ENCODE data around the gene PIK3C2B.
"Not testable (repeated sequence)": the region's sequence is repeated elsewhere in the genome, so short reads cannot be mapped to it uniquely, and the experiment has no call there.

The PIK3C2B gene, protein sequence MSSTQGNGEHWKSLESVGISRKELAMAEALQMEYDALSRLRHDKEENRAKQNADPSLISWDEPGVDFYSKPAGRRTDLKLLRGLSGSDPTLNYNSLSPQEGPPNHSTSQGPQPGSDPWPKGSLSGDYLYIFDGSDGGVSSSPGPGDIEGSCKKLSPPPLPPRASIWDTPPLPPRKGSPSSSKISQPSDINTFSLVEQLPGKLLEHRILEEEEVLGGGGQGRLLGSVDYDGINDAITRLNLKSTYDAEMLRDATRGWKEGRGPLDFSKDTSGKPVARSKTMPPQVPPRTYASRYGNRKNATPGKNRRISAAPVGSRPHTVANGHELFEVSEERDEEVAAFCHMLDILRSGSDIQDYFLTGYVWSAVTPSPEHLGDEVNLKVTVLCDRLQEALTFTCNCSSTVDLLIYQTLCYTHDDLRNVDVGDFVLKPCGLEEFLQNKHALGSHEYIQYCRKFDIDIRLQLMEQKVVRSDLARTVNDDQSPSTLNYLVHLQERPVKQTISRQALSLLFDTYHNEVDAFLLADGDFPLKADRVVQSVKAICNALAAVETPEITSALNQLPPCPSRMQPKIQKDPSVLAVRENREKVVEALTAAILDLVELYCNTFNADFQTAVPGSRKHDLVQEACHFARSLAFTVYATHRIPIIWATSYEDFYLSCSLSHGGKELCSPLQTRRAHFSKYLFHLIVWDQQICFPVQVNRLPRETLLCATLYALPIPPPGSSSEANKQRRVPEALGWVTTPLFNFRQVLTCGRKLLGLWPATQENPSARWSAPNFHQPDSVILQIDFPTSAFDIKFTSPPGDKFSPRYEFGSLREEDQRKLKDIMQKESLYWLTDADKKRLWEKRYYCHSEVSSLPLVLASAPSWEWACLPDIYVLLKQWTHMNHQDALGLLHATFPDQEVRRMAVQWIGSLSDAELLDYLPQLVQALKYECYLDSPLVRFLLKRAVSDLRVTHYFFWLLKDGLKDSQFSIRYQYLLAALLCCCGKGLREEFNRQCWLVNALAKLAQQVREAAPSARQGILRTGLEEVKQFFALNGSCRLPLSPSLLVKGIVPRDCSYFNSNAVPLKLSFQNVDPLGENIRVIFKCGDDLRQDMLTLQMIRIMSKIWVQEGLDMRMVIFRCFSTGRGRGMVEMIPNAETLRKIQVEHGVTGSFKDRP (N-terminal part only)

GRCh38 chr1:204494281-204495077, at the start of gene PIK3C2B:
Gene PIK3C2B, minus strand, starts transcription at chr1:204494805. Its CDS starts 25,003 bp downstream, at chr1:204469802.
- peak; percentile 87 for DNase-seq (ENCODE audit: low spot score)

- DNase-seq (ENCODE audit: low spot score): no peak
Measured at GRCh38 chr1:204544321-204544720, 49.7 kb upstream of the PIK3C2B start.

DNA sequence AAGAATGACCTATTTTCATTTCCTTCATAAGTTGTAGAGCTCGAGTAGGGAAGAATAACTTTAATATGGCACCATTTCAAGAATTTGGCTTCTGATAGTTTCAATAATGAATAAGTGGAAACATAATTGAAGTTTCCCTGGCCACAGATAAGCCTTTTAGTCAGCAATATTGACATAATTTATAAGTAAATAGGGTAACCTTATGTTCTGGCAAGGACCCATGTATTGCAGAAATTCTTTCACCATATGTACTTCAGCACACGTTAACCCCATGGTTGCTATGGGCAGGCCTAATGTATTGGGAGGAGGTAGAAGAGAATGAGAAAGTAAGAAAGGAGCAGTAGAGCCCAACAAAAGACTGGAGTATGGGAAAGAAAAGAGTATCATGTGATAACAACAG, 47.0 kb upstream of the PIK3C2B start:
- DNase-seq (ENCODE audit: low spot score): no peak

GRCh38 chr1:204532832-204533231, 38.2 kb upstream of the PIK3C2B start:
- DNase-seq (ENCODE audit: low spot score): no peak

- no peak for DNase-seq (ENCODE audit: low spot score)
Measured at GRCh38 chr1:204530932-204531331, 36.3 kb upstream of the PIK3C2B start.

DNA sequence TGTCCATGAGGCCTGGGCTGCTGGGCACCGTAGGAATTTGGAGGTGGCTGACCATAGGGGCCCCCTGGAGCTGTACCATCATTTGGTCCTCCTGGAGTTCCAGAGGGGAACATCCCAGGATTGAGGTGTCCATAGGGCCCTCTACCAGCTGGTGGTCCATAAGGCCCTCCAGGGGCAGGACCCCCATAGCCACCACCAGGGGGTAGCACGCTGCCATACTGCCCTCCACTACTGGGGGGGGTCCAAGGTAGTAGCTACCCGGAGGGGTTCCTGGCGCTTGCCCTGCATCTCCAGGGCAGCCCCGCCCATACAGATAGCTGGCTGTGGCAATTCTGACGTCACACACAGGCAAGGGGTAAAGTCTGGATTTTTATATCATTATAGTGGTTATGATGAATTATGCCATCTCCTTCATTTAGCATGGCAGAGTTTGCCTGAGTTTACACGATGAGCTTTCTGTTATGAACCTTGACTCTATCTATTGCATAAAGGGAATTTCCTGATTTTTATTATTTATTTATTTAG, 34.8 kb upstream of the PIK3C2B start:
- no peak for DNase-seq (ENCODE audit: low spot score)

DNA sequence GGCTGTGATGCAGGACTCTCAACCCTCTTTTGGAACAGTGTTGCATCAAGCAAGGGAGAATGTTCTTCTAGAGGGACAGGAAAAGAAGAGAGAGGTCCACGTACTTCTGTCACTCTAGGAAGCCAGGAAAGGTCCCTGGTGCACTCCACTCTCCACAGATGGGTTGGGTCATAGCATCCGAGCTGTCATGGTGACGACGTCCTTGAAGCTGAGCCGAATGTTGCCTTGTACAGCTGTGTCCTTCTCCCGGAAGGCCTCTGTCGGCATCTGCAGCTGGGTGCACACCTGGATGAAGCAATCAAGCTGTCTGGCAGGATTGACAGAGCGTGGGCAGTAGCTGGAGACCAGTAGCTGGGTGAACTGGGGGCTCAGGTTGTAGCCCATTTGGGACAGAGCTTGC, 34.1 kb upstream of the PIK3C2B start:
- no peak for DNase-seq (ENCODE audit: low spot score)

- no peak for DNase-seq (ENCODE audit: low spot score)
Measured at GRCh38 chr1:204528241-204528640, 33.6 kb upstream of the PIK3C2B start.

DNA sequence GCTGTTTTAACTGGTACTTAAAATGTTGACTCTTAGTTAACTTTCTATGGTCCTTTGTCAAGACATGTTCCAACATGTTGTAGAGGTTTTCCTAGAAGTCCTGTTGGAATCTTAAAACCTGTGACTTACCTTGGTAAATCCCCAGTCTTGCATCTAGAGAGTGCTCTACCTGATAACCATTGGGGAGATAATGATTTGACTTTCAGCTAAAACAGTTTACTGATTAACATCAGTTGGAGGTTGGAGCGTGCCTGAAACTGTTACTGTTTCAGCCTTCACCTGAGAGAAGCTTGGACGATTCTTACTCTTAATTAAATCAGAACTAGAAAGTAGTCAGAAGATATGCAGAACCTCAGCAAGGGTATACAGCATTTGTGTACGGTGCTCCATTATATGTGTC, 30.4 kb upstream of the PIK3C2B start:
- no peak for DNase-seq (ENCODE audit: low spot score)

GRCh38 chr1:204523605-204524215, 29.1 kb upstream of the PIK3C2B start:
- no peak for DNase-seq (ENCODE audit: low spot score)

DNA sequence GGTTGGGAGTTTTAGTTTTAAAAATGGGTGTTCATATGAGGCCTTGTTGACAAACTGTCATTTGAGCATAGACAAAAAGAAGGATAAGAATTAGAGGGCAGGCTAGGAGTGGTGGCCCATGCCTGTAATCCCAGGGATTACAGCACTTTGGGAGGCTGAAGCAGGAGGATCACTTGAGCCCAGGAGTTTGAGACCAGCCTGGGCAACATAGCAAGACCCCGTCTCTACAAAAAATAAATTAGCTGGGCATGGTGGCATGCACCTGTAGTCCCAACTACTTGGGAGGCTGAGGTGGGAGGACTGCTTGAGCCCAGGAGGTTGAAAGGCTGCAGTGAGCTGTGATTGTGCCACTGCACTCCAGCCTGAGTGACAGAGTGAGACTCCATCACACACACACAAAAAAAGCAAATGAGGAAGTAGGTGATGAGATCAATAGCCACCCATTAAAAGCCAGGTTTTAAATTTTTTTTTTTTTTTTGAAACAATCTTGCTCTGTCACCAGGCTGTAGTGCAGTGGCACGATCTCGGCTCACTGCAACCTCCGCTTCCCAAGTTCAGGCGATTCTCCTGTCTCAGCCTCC, 27.4 kb upstream of the PIK3C2B start:
- DNase-seq (ENCODE audit: low spot score): not testable (repeated sequence)

- DNase-seq (ENCODE audit: low spot score): no peak
Measured at GRCh38 chr1:204520834-204521709, 26.5 kb upstream of the PIK3C2B start.

- DNase-seq (ENCODE audit: low spot score): not testable (repeated sequence)
Measured at GRCh38 chr1:204517382-204517781, 22.8 kb upstream of the PIK3C2B start.

DNA sequence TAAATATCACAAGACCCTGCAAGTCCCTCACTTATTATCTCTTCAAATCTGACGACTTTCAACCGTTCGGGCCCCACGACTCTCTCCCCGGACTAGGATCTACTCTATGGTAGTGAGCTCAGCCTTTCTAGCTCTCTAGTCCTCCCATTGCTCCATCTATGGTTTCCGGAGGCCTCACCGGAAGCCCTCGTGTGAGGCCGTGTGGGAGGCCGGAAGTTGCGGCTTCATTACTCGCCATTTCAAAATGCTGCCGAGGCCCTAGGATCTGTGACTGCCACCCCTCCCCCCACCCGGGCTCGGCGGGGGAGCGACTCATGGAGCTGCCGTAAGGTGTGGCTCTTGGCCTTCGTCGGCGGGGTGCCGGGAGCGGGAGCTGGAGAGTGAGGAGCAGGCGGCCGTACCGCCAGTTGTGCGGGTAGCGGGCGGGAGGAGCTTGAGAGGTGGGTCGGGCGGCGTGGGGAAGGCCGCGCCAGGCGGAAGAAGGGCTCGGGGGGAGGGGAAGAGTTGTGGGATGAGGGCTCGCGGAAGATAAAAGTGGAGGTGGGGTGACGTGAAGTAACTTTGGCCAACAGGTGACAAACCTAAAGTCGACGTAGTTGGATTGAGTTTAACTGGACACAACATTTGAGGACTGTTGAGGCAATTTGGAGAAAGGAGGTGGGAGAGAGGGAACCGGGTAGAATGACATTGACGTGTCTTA, 21.7 kb upstream of the PIK3C2B start, which contains the start of gene MDM4:
TSS of gene MDM4 (plus strand) at position 227 of the 700 bp plus-strand sequence. CDS start 9,113 bp downstream, outside the sequence.
- DNase-seq (ENCODE audit: low spot score): peak; percentile 69

- DNase-seq (ENCODE audit: low spot score): no peak
Measured at GRCh38 chr1:204514828-204515227, 20.2 kb upstream of the PIK3C2B start.

GRCh38 chr1:204513117-204513716, 18.6 kb upstream of the PIK3C2B start:
- no peak for DNase-seq (ENCODE audit: low spot score)

DNA sequence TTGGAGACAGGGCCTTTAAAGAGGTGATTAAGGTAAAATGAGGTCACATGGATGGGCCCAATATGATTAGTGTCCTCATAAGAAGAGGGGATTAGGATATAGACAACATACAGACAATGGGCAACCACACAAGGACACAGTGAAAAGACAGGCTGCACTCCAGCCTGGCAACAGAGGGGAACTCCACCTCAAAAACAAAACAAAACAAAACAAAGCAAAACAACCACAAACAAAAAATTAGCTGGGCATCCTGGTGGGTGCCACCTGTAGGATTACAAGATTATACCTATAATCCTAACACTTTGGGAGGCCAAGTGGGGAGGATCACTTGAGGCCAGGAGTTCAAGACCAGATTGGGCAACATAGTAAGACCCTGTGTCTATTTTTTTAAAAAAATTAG, 16.8 kb upstream of the PIK3C2B start:
- DNase-seq (ENCODE audit: low spot score): no peak

GRCh38 chr1:204509186-204509635, 14.6 kb upstream of the PIK3C2B start:
- DNase-seq (ENCODE audit: low spot score): no peak

Data from HuH-7.5 (cell line).